ENCODE results near the gene TBC1D9. TPM values are rescaled to one million over a fixed set of nuclear protein-coding genes. Genes with fewer than 3 reads are reported as not detected.

TBC1D9 gene
- polyA plus RNA-seq, 4 donors = 54.8 to 71.0 (median 67.1) TPM

DNA sequence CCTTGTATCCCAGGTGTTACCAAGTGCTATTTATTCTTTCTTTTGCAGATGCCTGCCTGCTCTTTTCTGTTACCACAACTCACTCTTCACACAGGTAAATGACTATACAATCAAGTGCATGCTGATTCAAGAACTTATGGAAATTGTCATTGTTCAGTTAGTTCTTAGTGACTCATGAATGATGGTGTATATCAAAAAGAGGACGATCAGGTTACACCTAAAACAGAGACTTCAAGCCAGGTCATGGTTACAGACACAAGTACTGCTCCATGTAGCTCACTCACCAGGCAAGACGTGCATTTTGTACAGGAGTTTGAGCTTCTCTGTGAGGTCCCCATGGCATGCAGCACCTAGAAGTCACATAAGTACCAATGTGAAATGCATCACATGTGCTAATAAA is 128.2 kb downstream of the TBC1D9 start:
- DNase-seq (ENCODE audit: low read depth in 4 of 4, low spot score in 3 of 4) = no peak

DNA sequence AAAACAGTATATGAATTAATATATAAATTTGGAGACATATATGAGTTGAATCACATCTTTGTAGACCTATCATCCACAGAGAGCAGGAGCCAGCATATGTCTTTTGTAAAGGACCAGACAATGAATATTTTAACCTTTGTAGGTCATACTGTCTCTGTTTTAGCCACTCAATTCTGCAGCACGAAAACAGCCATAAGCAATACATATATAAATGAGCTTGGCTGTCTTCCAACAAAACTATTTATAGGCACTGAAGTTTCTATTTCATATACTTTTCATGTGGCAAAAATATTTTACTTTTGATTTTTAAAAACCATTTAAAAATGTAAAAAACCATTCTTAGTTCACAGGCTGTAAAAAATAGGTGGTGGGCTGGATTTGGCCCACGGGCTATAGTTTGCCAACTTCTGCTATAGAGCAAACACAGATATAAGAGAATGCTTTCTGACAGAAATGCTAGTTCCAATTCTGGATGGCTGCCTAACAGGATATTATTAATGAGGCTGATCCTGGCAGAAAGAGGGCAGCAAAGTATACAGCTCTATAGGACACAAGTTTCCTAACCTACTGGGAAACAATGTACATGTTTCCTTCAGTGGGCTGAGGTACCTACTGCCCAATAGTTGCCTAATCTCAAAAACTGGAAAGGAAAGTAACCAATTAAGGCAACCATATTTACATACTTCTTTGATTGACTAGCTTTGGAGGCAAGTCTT is 129.4 kb downstream of the TBC1D9 start:
- DNase-seq (ENCODE audit: low read depth in 4 of 4, low spot score in 3 of 4) = no peak

DNA sequence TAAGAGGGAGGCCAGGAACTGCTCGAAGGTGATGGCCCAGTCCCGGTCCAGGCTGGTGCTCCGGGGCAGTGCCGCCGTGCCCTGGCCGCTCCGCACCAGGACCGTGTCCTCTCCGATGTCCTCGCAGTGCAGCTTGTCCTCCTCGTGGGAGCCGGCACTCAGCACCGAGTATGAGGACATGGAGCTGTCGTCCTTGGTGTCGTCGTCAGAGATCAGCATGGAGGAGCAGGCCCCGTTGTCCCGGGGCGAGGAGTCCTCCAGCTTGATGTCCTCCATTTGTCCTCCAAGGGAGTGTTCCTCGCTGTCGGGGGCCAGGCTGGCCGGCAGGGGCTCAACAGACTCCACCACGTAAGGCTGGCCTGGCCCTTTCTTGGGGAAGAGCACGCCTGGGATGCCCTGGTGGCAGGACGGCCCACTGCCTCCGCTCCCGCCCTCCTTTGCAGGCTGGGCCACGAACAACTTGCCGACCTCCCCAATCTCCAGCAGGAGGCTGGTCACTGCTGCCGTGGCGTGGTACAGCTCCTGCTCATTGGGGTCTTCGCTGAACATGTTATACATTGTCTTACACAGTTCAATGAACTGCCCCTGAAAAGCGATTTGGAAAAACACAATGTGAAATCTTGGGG is 133.7 kb downstream of the TBC1D9 start:
- no peak for DNase-seq (ENCODE audit: low read depth in 4 of 4, low spot score in 3 of 4)

DNA sequence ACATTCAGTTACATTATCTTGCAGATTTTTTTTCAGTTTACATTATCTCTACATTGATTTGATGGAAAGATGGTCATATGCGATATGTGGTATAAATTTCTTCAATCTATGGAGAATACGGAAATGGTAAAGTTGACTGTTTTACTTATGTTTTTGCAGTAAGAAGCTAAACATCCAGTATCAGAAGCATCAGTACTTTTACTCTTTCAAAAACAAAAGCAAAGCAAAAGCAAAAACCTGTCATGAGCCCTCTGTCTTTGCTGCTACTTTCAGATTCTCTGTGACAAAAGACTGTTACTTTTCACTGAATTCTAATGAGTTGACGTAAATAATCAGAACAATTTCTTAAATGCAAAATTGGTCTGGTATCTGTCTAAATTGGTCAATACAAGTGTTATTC is 135.0 kb downstream of the TBC1D9 start:
- DNase-seq (ENCODE audit: low read depth in 4 of 4, low spot score in 3 of 4) = no peak

DNA sequence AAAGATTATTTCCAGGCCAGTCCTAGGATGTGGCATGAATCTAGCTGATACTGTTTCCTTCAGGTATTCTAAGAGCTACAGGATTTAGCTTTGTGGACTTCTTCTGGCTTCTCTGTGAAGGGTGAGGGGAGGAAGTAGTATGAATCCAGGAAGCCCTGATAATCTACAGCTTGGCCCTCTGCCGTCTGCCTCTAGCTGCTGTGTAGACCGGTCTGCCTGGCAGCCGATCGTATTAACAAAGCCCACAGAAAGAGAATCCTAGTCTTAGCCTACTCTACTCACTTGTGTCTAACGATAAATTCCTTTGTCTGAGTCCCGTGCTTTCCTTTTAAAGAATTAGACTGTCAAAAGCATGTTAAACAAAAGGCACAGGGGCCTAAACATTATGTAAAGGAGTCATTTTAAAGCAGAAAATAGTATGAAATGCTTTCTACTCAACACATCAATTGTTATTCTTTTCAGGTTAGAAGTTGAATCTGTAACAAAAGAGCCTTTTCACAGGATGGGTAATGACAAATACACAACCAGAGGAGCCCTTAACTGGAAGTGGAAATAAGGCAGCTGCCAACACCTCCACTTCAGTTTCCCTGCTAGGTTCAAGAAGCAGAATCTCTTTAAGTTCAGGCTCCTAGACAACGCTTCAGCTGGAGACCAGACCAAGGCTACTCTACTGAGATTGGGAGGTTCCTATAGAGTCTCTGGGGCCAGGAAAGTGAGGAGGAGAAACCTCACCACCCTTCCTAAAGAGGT is 138.5 kb downstream of the TBC1D9 start:
- DNase-seq (ENCODE audit: low read depth in 4 of 4, low spot score in 3 of 4) = no peak

DNA sequence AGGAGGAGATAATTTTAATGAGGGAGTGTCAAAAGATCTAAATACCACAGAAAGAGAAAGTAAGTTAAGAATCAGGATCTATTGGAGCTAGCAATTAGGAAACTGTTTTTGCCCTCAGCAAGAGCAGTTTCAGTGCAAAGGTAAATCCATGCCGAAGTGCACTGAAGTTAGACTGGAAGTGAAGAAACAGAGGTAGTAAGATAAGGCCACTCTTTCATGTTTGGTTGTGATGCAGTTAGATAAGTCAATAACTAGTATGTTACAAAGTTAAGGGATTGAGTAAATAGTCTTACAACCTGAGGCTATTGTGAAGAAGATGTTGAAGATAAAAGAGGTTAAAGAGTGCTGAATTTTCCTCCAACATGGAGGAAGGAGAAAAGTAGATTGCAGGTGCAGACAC is 140.7 kb downstream of the TBC1D9 start:
- no peak for DNase-seq (ENCODE audit: low read depth in 4 of 4, low spot score in 3 of 4)

DNA sequence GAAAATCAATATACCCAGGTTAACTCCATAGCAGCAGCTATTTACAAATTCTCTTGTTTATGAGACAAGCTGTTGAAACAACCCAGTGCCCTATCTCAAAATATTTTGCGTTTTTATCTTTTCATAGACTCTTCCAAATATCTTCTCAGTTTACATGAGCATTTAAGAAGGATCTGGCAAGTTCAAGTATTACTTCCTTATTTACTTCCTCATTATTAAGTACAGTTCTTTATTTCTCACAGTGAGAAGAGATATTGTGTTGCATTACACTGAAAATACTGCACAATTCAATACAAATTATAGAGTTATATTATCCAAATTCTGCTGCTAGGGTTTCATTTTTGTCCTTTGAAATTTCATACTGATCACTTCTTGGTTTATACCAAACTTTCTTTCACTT is 143.8 kb downstream of the TBC1D9 start:
- DNase-seq (ENCODE audit: low read depth in 4 of 4, low spot score in 3 of 4) = no peak

DNA sequence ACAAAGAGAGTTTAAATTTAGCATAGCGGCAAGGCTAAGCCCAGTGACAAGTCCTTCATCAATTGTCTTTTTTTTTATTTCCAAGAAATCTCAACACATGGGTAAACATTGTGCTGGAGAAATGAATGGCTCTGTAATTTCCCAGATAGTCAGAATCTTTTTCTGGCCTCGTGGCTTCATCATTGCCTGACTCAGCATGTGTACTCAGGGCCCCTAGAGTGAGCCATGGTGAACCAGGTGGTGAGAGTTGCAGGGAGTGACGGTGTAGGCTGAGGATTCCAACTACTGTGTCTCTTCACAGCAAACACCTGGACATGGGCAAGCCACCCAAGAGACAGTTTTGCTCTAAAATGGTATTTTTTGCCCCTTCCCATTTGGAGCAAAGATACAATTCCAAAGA is 144.3 kb downstream of the TBC1D9 start:
- no peak for DNase-seq (ENCODE audit: low read depth in 4 of 4, low spot score in 3 of 4)

DNA sequence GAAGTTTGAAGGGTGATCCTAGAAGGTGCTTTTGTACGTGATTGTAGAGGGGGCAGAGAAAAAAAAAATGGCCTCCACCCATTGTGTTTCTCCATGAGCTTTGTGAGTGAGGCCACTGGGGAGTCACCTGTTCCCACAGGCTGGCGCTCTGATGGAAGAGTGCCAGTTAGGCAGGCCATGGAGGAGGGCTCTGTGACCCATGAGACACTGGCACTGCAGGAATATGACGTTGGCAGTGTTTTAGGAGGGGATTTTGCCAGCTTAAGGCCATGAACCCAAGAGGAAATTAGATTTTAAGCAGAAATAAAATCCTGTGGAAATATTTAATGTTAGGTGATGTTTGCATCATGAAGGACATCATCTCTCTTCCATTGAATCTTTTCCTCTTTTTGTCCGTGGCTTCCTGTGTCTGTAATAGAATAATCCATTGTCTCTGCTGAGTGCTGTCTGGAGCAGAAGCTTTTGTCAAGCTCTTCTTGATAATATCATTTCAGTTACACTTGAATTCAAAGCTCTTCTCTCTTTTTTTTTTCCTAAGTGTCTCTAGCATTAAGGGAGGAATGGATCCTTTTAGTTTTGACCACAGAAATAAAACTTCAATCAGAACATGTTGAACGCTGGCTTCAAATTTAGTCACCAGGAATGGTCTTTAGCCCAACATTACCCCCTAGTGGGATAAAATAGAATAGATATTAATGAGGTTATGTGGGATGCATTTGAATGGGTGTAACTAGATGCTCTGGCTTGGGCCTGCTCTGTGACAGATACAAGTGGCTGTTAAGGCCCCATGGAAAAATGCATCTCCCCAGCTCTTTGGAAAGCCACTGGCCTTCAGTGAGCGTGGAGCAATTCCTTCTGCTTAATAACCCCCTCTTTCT is 146.4 kb downstream of the TBC1D9 start:
- peak; percentile 26 to 49 (median 36) for DNase-seq (ENCODE audit: low read depth in 4 of 4, low spot score in 3 of 4)

DNA sequence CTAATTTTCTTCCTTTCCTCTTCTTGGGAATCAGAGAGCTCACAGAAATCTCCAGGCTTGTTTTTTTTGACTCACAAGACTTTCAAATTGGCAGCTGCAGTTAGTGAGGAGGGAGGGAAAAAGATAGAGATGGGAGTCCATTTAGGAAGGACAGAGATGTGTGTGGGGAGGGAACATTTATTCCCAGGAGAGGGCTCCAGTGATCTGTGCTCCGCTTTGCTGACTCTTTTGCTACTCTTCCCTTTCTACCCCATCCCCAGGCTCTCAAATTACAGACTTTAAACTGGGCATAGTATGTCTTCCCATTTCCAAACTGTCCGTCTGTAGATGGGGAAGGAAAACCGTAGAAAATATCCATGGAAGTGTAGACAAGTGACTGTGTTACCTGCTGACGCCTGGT is 148.3 kb downstream of the TBC1D9 start:
- no peak for DNase-seq (ENCODE audit: low read depth in 4 of 4, low spot score in 3 of 4)

DNA sequence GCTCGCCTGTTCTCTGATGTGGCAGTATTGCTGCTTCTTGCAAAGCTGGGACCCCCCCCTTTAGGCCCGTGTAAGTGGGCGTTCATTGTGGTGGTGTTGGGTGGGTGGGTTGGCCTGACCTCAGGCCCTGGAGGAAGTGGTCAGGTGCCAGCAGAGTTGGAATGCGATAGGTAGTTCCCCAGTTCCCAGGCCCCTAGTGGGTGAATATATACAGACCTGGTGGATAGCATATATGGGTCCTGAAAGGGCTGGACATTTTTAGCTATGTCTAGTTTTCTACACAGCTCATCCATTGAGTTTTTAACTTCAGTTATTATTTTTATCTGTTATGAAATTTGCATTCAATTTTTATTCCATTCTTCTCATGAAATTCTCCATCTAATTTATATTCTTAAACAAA is 151.6 kb downstream of the TBC1D9 start:
- DNase-seq (ENCODE audit: low read depth in 4 of 4, low spot score in 3 of 4) = no peak

DNA sequence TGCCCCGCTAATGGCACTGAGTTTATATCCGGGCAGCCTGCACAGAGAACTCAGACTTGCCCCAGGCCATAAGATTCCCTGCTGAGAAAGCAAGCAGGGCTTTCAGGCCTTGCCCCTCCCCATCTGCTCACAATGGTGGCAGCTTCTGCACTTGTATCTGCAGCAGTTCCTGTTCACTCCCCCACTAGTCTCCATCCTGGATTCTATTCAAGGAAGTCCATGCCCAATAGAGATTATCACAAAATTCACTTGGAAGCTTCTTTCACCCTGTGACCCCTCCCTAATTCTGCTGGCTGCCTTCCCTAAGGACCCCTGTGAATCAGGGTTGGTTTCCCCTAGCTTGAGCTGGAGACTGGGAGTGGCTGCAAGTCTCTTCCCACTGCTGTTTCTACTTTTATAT is 152.9 kb downstream of the TBC1D9 start:
- no peak for DNase-seq (ENCODE audit: low read depth in 4 of 4, low spot score in 3 of 4)

DNA sequence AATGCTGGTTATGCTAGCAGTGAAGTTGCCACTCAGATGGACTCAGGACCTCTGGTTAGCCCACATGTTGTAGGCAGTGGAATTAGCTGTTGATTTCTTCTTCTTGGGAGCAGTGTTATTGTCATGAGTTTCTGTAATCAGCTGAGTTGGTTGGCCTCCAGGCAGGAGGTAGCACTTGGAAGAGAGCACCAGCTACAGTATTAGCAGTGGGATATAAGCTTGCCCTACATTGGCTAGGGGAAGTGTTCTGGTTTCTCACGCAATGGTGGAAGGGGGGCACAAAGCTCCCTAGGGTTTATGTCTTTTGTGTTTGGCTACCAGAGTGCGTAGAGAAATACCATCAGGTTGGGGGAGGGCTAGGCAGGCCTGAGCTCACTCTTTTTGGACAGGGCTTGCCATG is 153.5 kb downstream of the TBC1D9 start:
- no peak for DNase-seq (ENCODE audit: low read depth in 4 of 4, low spot score in 3 of 4)

DNA sequence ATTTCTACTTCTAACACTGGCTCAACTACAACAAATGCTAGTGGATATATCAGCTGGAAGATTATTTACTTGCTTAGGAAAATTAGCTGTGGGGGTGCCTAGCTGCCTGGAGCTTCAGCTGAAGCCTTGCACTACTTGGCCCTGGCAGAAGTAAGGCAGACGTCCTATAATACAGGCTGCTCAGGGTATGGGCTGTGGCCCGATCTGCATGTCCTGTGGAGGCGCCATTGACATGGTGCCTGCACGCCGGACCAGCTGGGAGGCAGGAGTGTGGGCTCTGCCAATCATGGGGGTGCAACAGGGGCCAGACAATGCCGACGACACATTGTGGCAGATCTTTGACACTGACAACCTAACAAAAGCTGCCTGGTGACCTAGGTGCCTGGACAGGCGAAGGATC is 155.8 kb downstream of the TBC1D9 start:
- no peak for DNase-seq (ENCODE audit: low read depth in 4 of 4, low spot score in 3 of 4)

DNA sequence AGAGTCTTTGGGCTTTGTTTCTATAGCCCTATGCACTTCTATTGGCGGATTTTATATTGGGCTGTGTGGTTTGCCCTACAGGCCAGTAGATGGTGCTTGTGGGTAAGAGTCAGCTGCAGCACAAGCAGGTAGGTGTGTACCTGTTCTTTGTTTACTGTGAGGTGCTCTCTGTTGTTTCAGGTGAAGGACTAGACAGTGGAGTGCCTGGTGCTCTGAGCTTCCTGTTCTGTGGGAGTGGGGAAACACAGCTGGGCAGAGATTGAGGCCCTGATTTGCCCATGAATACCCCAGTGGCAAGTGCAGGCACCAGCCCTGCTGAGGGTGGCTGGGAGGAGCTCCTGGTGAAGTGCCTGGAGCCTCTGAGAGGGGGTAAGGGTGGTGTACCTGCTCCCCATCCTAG is 161.1 kb downstream of the TBC1D9 start:
- no peak for DNase-seq (ENCODE audit: low read depth in 4 of 4, low spot score in 3 of 4)

DNA sequence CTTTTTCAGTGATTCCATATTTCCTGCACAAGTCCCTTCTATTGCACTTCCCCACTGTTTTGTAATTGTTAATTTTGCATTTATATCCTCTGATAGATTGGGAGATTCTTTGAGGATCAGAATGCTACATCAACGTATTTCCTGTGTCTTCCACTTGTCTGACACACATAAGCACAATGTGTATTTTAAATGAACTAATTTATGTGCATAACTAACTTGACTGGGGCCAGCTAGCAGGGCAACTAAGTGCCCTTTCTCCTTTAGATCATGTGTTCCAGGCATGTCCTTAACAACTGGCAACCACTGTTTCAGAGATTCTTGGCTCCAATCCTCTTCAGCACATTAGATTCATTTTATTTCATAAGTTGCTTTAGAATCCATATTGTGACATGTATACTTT is 171.7 kb downstream of the TBC1D9 start:
- no peak for DNase-seq (ENCODE audit: low read depth in 4 of 4, low spot score in 3 of 4)

DNA sequence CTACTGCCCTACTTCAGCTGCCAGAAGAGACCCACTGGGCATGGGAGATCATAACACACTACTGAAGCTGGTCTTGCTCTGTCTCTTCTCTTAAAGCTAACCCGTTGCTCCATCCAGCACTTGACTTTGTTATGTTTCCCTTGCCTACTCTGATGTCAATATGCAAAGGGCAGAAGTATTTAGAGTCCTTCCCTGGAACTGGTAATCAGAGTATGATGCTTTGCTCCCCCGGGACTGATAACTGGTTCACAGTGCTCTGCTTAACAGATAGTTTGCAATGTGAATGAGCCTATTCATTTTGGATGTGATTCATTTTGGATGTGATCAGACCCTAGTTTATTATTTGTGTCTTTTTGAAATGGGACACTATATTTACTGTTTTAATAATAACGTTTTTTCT is 175.1 kb downstream of the TBC1D9 start:
- DNase-seq (ENCODE audit: low read depth in 4 of 4, low spot score in 3 of 4) = no peak

DNA sequence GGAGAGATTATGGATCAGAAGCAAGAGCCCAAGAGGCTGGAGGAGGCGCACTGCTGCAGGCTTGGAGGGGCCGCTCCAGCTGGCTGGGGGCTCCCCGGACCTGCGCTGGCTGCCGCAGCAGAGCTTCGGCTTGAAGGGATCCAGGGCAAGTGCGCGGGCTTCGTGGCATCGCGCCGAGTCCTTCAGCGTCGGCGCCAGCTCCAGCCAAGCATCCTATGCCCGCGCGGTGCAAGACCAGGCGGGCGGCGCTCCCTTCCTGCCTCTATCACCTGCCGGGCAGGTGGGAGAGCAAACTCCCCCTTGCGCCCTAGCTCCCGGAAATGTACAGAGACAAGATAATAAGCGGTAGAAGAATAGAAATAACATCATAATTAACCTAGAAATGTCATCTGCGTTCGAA is 176.9 kb downstream of the TBC1D9 start:
- DNase-seq (ENCODE audit: low read depth in 4 of 4, low spot score in 3 of 4) = no peak

DNA sequence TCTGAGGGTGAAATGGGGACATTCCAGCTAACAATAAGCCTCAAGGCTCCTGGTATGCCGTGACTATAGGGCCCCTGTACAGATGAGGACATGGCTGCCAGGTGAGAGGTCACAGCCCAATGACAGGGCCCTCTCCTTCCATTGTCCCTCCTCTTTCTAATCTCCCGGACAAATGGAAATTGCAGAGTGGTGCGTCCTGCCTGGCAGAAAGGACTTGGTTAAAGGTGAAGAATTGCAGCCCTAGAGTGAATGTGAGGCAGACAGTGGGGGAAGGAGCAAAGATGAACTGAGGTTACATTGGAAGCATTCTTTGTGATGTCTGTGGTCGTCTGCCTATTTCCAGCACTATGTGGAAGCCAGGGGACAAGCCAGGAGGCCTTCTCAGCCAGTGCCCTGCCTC is 180.7 kb downstream of the TBC1D9 start:
- DNase-seq (ENCODE audit: low read depth in 4 of 4, low spot score in 3 of 4) = no peak

DNA sequence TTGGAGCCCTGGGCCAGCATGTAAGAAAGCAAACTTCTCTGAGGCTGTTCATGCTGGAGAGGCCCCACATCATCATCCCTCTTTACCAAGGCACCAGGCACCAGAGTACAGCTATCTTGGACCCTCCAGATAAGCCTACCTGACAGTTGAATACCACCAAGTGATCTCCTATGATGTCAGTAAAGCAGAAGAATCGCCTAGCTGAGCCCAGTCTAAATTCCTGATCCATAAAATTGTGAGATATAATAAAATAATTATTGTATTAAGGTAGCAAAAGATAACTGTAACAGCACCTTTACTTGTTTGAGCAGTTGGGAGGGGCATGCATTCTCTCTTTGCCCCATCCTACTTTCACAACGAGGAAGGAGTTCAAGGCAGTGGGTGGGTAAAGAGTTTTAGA is 184.6 kb downstream of the TBC1D9 start:
- DNase-seq (ENCODE audit: low read depth in 4 of 4, low spot score in 3 of 4) = no peak

All from right renal pelvis (tissue), 4 donors.